Hepatocyte (in vitro differentiated cells): ENCODE results near the gene FAM193B.

Experiments used
- EZH2phosphoT487 ChIP-seq: fragments of 200-600 bp; sonication (generic); IDR thresholded peaks from one replicate; pipeline ENCODE4 v1.6.1; 2018; ENCODE audit warnings: antibody characterized with exemption, mild to moderate bottlenecking, low read depth, moderate library complexity; ENCODE audit not compliant: unreplicated experiment, severe bottlenecking
- TF ChIP-seq, protein P1 (sequence below): fragments of 200-600 bp; sonication (generic); IDR thresholded peaks from 2 replicates; pipeline ENCODE4 v1.5.1; 2016; ENCODE audit warnings: antibody characterized with exemption, mild to moderate bottlenecking; ENCODE audit not compliant: poor library complexity

DNA sequence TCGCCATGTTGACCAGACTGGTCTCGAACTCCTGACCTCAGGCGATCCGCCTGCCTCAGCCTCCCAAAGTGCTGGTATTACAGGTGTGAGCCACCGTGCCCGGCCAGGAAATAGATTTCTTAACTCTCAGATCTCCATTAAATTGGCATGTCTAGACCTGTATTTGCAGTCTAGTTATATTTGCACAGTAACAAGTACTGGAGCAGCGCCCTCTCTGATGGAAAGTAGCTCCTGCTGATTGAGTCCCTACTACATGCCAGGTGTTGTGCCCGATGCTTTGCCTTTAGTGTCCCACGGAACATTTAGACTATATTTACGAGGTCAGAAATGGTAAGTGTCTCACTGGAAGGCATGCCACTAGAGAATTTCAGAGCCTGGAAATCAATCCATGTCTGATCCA is 21.8 kb upstream of the FAM193B start:
- TF ChIP-seq, protein P1, sequence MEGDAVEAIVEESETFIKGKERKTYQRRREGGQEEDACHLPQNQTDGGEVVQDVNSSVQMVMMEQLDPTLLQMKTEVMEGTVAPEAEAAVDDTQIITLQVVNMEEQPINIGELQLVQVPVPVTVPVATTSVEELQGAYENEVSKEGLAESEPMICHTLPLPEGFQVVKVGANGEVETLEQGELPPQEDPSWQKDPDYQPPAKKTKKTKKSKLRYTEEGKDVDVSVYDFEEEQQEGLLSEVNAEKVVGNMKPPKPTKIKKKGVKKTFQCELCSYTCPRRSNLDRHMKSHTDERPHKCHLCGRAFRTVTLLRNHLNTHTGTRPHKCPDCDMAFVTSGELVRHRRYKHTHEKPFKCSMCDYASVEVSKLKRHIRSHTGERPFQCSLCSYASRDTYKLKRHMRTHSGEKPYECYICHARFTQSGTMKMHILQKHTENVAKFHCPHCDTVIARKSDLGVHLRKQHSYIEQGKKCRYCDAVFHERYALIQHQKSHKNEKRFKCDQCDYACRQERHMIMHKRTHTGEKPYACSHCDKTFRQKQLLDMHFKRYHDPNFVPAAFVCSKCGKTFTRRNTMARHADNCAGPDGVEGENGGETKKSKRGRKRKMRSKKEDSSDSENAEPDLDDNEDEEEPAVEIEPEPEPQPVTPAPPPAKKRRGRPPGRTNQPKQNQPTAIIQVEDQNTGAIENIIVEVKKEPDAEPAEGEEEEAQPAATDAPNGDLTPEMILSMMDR, result no peak
- TF ChIP-seq EZH2phosphoT487, result no peak
